GM19467 (cell line): ENCODE measurements around the gene PATJ.
"Not testable (repeated sequence)": the region's sequence is repeated elsewhere in the genome, so short reads cannot be mapped to it uniquely, and the experiment has no call there.

ENCODE experiments used
- ATAC-seq: cut with Tn5 transposase; IDR thresholded peaks from one replicate; pipeline ENCODE4 v1.9.1; 2021; ENCODE audit warnings: mild to moderate bottlenecking, moderate library complexity; ENCODE audit not compliant: unreplicated experiment

The PATJ gene

DNA sequence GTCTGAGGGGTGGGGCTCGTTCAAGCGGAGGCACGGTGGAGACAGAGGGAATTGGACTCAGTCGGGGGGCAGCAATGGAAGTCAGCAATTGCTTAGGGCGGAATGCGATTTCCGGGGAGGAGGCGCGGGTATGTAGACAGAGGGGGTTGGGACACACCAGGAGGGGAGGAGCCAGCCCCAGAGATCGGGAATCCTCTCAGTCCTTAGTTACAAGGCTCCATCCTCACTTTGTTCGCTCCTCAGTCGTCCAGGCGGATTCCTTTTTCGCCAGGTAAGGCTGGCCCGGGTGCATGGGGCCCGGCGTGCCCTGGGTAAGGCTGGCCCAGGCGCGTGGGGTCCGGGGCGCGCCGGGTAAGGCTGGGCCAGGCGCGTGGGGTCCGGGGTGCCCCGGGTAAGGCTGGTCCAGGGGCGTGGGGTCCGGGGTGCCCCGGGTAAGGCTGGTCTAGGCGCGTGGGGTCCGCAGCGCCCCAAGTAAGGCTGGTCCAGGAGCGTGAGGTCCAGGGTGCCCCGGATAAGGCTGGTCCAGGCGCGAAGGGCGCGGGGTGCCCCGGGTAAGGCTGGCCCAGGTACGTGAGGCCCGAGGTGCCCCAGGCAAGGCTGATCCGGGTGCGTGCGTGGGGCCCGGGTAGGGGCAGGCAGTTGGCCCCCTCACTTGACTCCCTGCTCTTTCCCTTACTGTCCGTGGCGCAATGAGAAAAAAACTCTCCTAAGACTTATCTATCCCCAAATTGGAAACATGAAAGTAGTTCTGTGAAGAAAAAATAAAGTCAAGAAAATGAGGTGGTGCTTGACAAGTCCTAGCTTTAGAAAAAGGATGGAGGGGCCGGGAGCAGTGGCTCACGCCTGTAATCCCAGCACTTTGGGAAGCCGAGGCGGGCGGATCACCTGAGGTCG is 452.6 kb downstream of the PATJ start, which contains the start of gene L1TD1:
L1TD1 (plus strand) TSS at position 199 of the 894 bp plus-strand sequence. CDS start 11,780 bp downstream, outside the sequence.
- ATAC-seq, result no peak

DNA sequence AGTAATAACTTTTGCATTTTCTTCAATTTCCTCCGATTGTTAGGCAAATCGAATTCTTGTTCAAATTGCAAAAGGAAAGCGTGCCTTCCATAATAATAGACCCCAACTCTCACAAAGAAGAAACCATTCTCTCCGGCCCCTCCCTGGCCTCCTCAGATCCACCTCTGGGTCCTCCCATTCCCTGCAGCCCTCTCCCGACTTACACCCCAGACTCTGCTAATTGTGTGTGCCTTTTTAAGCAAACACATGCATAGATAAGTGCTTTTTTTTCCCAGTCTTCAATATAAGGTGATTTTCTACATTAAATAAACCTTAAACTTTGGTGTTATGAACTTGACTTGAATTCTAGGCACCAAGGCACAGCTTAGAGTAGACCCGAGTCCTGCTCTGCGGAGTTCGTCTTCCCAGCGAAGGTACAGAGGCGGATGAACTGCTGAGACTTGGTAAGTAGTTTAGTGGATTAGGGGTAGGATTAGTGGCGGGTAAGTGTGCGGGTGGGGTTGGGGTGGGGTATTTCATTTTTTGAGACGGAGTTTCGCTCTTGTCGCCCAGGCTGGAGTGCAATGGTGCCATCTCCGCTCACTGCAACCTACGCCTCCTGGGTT is 453.9 kb downstream of the PATJ start:
- ATAC-seq, result no peak

DNA sequence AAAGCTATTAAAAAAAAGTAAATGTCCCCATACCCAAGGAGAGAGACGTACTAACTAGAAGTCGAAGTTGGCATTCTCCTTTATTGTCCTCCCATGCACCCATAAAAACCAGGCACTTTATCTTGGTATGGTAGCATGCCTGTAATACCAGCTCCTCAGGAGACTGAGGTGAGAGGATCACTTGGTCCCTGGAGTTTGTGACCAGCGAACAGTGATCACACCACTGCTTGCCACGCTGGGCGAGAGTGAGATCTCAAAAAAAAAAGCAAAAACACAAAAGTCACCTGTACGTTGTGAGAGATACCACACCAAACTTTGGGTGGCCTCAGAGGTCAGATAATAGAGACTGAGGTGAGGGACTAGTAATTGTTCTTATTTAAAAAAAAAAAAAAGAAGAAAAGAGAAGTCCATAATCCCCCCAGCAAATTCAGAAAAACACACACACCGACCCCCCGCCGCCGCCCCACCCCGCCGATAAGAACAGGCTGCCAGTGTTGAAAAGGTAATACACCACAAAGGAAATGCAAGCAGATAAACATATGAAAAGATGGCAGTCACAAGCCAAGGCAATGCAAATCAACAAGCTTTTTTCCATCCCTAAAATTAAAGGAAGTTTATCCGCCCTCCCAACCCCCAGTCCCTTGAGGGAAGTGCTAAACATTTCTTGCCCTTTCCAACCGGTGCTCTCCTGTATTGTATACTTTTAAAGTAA is 455.9 kb downstream of the PATJ start:
- ATAC-seq, result no peak

DNA sequence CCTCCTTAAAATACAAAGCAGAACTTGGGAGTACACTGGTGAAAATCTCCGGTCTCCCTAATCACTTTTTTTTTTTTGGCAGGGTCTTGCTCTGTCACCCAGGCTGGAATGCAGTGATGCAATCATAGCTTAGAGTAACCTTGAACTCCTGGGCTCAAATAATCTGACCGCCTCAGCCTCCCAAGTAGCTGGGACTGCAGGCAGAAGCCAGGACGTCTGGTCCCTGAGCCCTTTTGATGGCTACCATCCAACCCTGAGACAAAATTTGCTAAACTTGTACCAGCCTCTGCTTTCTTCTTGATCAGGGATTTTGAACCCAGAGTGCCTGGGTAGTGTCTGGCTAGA is 456.5 kb downstream of the PATJ start:
- no peak for ATAC-seq

DNA sequence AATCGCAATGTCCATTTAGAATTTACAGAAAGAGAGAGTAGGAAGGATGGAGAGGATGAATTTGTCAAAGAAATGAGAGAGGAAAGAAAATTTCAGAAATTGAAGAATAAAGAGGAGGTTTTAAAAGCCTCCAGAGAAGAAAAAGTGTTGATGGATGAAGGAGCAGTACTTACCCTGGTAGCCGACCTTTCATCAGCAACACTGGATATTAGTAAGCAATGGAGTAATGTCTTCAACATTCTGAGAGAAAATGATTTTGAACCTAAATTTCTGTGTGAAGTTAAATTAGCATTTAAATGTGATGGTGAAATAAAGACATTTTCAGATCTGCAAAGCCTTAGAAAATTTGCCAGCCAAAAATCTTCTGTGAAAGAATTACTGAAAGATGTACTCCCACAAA is 464.9 kb downstream of the PATJ start:
- no peak for ATAC-seq

DNA sequence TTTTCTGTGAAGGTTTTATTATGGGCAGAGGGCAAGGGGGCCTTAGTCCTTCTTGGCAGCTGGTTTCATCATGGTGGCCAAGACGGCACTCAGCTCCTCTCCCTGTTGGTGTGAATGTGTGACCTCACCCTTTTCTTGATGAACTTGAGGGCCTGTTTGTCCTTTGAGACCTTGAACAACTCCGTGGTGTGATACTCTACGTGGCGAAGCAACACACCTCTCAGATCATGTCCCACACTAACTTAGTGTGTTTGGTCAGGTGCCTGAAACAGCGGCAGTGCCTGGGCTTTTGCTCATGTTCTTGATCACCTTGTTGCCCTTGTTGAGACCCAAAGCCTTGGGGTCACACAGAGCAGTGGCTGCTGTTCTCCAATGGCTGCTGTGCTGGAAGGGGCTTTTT is 465.8 kb downstream of the PATJ start:
- no peak for ATAC-seq

DNA sequence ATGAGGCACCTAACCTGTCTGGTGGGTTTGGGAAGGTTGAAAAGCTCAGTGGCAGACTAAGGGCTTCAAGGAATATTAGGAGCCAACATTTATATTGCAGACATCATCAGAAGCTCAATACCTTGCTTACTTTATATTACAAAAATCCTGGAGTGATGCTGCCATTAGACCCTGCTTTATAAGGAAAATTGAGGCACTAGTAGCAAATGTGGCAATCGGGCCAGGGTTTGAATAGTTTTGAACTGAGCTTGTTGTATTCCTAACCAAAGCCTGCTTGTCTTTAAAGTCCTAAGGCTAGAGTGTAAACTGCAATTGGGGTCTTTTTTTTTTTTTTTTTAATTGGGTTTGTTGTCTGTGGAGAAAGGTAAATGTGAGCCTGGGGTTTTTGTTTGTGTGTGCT is 466.7 kb downstream of the PATJ start:
- no peak for ATAC-seq

DNA sequence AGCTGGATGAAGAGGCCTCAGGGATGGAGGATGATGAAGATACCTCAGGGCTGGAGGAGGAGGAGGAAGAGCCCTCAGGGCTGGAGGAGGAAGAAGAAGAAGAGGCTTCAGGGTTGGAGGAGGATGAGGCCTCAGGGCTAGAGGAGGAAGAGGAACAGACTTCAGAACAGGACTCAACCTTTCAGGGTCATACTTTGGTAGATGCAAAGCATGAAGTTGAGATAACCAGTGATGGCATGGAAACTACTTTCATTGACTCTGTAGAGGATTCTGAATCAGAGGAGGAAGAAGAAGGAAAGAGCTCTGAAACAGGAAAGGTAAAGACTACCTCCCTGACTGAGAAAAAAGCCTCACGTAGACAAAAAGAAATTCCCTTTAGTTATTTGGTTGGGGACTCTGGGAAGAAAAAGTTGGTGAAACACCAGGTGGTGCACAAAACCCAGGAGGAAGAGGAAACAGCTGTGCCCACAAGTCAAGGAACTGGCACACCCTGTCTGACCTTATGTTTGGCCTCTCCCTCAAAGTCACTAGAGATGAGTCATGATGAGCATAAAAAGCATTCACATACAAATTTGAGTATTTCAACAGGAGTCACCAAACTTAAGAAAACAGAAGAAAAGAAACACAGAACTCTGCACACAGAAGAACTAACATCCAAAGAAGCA is 467.8 kb downstream of the PATJ start:
- no peak for ATAC-seq

DNA sequence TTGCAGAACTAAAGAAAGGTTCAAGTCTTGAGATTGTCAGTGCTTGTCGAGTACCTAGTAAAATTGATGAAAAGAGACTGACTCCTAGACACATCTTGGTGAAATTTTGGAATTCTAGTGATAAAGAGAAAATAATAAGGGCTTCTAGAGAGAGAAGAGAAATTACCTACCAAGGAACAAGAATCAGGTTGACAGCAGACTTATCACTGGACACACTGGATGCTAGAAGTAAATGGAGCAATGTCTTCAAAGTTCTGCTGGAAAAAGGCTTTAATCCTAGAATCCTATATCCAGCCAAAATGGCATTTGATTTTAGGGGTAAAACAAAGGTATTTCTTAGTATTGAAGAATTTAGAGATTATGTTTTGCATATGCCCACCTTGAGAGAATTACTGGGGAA is 468.7 kb downstream of the PATJ start:
- no peak for ATAC-seq

DNA sequence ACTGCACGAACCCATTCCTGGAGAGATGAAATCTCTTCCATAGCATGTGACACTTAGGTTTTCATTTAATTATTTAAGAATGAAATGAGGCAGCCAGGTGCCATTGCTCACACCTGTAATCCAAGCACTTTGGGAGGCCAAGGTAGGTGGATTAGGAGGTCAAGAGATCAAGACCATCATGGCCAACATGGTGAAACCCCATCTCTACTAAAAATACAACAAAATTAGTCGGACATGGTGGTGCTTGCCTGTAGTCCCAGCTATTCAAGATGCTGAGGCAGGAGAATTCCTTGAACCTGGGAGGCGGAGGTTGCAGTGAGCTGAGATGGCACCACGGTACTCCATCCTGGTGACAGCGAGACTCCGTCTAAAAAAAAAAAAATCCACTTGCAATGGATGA is 470.1 kb downstream of the PATJ start:
- no peak for ATAC-seq

DNA sequence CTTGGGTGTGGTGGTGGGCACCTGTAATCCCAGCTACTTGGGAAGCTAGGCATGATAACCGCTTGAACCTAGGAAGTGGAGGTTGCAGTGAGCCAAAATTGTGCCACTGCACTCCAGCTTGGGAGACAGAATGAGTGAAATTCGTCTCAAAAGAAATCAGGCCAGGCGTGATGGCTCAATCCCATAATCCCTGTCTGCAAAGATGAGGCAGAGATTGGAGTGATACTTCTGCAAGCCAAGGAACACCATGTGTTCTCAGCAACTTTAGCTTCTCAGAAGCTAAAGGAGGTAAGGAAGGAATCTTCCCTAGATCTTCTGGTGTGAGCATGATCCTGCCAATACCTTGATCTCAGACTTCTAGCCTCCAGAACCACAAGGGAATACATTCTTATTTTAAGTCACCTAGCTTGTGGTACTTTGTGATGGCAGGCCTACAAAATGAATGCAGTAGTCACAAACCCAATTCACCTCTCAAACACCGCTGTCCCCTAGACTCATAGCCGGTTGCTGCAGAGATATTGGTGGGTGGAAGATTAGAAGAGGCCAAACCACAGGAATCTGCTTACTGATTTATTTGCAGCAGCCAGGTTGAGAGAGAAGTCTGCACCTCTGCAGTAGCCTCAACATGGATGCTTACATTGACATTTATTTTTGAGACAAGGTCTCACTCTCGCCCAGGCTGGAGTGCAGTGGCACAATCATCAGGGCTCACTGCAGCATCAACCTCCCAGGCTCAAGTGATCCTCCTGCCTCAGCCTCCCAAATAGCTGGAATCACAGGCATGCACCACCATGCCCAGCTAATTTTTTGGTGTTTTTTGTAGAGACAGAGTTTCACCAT is 471.0 kb downstream of the PATJ start:
- no peak for ATAC-seq

DNA sequence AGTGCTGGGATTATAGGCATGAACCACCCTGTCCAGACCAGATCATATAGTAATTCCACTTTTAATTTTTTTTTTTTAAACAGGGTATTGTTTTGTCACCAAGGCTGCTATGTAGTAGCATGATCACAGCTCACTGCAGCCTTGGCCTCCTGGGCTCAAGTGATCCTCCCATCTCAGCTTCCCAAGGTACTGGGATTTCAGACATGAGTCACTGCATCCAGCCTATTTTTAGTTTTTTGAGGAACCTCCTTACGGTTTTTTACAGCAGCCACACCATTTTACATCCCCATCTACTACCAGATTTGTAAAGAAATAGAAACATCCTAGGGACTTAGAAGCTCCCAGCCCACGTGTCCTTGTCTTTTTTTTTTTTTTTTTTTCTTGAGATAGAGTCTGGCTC is 476.3 kb downstream of the PATJ start:
- no peak for ATAC-seq

DNA sequence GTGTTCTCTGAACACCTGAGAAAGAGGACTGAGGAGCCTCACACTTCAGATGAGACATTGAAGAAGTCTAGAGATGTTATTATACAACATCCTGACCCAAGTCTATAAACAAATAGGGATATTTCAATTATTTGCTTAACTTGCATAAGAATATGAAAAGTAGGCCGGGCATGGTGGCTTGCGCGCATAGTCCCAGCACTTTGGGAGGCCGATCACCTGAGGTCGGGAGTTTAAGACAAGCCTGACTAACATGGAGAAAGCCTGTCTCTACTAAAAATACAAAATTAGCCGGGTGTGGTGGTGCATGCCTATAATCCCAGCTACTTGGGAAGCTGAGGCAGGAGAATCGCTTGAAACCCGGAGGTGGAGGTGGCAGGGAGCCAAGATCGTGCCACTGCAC is 478.2 kb downstream of the PATJ start:
- not testable (repeated sequence) for ATAC-seq

DNA sequence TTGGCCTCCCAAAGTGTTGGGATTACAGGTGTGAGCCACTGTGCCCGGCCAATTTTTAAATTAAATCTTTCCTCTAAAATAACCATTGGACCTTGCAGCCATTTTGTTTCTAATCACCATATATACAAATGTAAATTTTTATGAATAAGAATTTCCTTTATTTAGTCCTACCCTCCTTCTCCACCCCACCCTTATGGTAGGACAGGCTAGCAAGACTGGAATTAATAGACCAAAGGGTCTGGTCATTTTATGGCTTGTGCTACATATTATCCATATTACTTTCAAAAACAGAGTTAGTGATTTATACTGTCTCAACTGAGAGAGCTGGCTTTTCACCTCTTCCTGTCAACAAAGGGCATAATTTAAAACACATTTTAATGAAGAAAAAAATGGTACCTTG is 478.9 kb downstream of the PATJ start:
- no peak for ATAC-seq

DNA sequence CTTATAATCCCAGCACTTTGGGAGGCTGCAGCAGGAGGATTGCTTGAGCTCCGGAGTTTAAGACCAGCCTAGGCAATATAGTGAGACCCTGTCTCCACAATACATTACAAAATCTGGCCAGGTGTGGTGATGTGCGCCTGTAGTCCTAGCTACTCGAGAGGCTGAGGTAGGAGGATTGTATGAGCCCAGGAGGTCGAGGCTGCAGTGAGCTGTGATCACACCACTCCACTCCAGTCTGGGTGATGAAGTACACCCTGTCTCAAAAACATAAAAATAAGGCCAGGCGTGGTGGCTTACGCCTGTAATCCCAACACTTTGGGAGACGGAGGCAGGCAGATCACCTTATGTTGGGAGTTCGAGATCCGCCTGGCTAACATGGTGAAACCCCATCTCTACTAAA is 480.0 kb downstream of the PATJ start:
- no peak for ATAC-seq

DNA sequence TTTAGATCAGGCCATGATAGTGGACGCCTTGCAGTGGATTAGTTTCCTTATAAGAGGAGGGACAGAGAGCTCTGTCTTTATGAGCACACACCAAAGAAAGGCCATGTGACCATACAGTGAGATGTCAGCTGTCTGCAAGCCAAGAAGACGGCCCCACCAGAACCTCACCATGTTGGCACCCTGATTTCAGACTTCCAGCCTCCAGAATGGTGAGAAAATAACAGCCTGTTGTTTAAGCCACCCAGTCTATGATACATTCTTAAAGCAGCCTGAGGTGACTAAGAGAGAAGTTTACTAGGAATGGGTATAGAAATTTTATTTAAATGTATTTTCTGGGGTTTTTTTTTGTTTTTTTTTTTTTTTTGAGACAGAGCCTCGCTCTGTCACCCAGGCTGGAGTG is 481.9 kb downstream of the PATJ start:
- ATAC-seq, result no peak

DNA sequence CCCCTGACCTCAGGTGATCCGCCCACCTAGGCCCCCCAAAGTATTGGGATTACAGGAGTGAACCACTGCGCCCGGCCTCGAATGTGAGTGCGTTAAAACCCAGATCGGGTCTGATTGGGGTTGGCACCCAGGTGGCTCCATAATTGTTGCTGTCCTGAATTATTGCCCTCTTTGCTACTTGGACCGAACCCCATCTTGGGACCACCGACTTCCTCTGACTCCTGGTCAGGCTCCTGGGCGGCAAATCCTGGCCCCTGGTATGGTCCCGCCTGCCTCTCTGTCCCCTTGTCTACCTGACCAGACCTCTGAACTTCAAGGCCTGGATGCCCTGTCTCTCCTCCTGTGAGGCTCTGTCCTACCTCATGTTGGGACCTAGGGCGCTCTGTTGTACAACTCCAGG is 485.2 kb downstream of the PATJ start:
- no peak for ATAC-seq
